ENCODE measurements around the gene KCNMA1. TPM values are rescaled to one million over a fixed set of nuclear protein-coding genes. Genes with fewer than 3 reads are reported as not detected.

KCNMA1 gene
- total and polyA plus RNA-seq, 10 of the 15 experiments (the other 5 are each of a cell fraction or from before 2014, with no cell fraction given) = 8.5 to 77.0 (median 21.3) TPM

DNA sequence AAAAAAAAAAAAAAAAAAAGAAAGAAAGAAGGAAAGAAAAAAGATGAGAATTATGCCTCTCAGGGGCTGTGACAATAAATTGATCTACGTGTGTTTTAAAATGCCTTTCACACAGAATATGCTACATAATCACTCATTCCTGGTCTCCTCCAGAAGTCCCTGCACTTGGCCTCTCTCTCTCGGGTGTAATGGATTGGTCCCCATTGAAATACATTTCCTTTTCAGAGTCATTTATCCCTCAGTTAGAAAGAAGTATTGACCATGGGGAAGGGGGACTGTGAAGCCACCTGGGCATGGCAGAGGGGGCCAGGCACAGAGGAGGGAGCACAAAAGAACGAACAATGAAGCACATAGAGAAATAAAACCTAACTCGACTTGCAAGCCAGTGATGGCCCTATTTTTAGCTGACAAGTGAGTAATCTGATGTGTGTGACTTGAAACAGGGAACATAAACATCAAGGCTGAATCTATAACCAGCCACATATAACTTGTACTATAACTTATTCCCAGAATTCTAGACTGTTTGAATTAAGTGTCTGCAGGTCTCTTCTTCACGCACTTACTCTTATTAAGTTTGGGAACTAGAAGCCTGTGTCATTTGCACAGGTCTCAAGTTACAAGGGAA, 490.8 kb downstream of the KCNMA1 start:
- no peak for FAIRE-seq

DNA sequence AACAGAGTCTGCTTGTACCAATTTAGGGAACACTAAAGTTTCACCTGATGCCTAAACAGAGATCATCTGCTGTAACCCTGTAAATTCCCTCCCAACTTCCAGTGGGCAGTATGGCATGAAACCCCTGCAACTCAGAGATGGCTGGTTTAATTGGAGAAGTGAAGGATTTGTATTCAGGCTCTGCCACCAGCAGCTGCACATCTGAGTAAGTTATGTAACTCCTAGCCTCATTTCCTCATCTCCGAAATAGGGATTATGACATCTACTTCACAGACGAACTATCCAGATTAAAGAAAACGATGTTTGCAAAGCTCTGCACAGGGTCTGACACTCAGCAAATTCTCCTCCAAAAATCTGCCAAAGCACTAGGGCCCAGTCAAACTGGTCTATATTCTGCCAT, 493.0 kb downstream of the KCNMA1 start:
- CTCF ChIA-PET = no interaction called here
- H3K9me3 ChIP-seq (replicated peaks; ENCODE audit: control insufficient read depth, insufficient read depth, low read length) = no peaks in the 10 kb centered on the region
- TF ChIP-seq CHD4 (IDR thresholded peaks at IDR 0.05) (no peak), FOXM1 (IDR thresholded peaks at IDR 0.05; ENCODE audit: low read depth, low read length) (no peak)
- TF ChIP-seq, protein P1, sequence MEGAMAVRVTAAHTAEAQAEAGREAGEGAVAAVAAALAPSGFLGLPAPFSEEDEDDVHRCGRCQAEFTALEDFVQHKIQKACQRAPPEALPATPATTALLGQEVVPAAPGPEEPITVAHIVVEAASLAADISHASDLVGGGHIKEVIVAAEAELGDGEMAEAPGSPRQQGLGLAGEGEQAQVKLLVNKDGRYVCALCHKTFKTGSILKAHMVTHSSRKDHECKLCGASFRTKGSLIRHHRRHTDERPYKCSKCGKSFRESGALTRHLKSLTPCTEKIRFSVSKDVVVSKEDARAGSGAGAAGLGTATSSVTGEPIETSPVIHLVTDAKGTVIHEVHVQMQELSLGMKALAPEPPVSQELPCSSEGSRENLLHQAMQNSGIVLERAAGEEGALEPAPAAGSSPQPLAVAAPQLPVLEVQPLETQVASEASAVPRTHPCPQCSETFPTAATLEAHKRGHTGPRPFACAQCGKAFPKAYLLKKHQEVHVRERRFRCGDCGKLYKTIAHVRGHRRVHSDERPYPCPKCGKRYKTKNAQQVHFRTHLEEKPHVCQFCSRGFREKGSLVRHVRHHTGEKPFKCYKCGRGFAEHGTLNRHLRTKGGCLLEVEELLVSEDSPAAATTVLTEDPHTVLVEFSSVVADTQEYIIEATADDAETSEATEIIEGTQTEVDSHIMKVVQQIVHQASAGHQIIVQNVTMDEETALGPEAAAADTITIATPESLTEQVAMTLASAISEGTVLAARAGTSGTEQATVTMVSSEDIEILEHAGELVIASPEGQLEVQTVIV (IDR thresholded peaks at IDR 0.05; ENCODE audit: borderline replicate concordance, partially characterized antibody) = no peak
- TF ChIP-seq, protein P2, sequence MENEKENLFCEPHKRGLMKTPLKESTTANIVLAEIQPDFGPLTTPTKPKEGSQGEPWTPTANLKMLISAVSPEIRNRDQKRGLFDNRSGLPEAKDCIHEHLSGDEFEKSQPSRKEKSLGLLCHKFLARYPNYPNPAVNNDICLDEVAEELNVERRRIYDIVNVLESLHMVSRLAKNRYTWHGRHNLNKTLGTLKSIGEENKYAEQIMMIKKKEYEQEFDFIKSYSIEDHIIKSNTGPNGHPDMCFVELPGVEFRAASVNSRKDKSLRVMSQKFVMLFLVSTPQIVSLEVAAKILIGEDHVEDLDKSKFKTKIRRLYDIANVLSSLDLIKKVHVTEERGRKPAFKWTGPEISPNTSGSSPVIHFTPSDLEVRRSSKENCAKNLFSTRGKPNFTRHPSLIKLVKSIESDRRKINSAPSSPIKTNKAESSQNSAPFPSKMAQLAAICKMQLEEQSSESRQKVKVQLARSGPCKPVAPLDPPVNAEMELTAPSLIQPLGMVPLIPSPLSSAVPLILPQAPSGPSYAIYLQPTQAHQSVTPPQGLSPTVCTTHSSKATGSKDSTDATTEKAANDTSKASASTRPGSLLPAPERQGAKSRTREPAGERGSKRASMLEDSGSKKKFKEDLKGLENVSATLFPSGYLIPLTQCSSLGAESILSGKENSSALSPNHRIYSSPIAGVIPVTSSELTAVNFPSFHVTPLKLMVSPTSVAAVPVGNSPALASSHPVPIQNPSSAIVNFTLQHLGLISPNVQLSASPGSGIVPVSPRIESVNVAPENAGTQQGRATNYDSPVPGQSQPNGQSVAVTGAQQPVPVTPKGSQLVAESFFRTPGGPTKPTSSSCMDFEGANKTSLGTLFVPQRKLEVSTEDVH (IDR thresholded peaks at IDR 0.05; ENCODE audit: low read depth, partially characterized antibody) = no peak

More for the DNA sequence above, 490.8 kb downstream of the KCNMA1 start:
- intact Hi-C loops (cut with micrococcal nuclease; ENCODE audit: unreplicated experiment) = no loop called here
- no peak overlapping the region for H3K27ac ChIP-seq (ENCODE audit: control insufficient read depth, insufficient read depth)
- H3K36me3 ChIP-seq (ENCODE audit: control insufficient read depth in 2 of 2, insufficient read depth in 2 of 2, low read length in 1 of 2) = no peaks in the 10 kb centered on the region
- ATAC-seq (no peak), DNase-seq (ENCODE audit: low read depth, low spot score) (no peak)
- no peak for TF ChIP-seq ZNF274 (IDR thresholded peaks at IDR 0.05; ENCODE audit: insufficient read depth, insufficient read length)
- TF ChIP-seq NR2F1 (conservative IDR thresholded peaks at IDR 0.05) = no peak
- TF ChIP-seq, protein P3, sequence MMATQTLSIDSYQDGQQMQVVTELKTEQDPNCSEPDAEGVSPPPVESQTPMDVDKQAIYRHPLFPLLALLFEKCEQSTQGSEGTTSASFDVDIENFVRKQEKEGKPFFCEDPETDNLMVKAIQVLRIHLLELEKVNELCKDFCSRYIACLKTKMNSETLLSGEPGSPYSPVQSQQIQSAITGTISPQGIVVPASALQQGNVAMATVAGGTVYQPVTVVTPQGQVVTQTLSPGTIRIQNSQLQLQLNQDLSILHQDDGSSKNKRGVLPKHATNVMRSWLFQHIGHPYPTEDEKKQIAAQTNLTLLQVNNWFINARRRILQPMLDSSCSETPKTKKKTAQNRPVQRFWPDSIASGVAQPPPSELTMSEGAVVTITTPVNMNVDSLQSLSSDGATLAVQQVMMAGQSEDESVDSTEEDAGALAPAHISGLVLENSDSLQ (IDR thresholded peaks at IDR 0.05) = no peak
- no peak for TF ChIP-seq CREB1 (IDR thresholded peaks at IDR 0.05; ENCODE audit: low read depth)
- 12% methylated on average over 5 of the region's 5 CpGs for WGBS (ENCODE audit: insufficient coverage, insufficient replicate concordance, low lambda C conversion rate, missing lambda C conversion rate)
- H3K4me3 ChIP-seq = no peak overlapping the region
- no TSS peak for BruUV-seq (replicated peaks)
- H3K79me2 ChIP-seq (ENCODE audit: control insufficient read depth, insufficient read depth, low read length) = no peaks in the 10 kb centered on the region
- CTCF ChIA-PET = interaction anchor here (1.3 to 1.6 kb wide), 2 partner anchors 11 to 19 kb away, joined by 3 read pairs; no protein-coding TSS in a partner anchor
- H2AFZ ChIP-seq (ENCODE audit: control insufficient read depth, low read depth, low read length) = no peak overlapping the region
- RAD21 ChIA-PET (ENCODE audit: unreplicated experiment) = interaction anchor here (0.7 kb wide), 1 partner anchor 28 kb away, joined by 6 read pairs; no protein-coding TSS in a partner anchor
- H3K4me2 ChIP-seq (ENCODE audit: control insufficient read depth, insufficient read depth) = no peak overlapping the region
- in situ Hi-C loops (cut with MboI) = no loop called here
- 0 out of 4 replicates have a peak, but pooled peaks cover 0 to 2% of the 10 kb centered on the region in 2 experiments for H3K27me3 ChIP-seq (replicated peaks in 1 of 2; ENCODE audit: control insufficient read depth in 2 of 2, insufficient read depth in 2 of 2, low read length in 1 of 2)
- SMC1A ChIA-PET (ENCODE audit: uncharacterized antibody, unreplicated experiment) = interaction anchor here (1.7 to 1.9 kb wide), 2 partner anchors 10 to 14 kb away, joined by 4 to 7 read pairs; no protein-coding TSS in a partner anchor
- H3K4me1 ChIP-seq (ENCODE audit: control insufficient read depth, insufficient read depth, low read length) = no peaks in the 10 kb centered on the region
- no peaks in the 10 kb centered on the region for H4K20me1 ChIP-seq (ENCODE audit: control insufficient read depth, insufficient read depth)
- POLR2A ChIA-PET = no interaction called here
- no peaks in the 10 kb centered on the region for H3K9me3 ChIP-seq (replicated peaks; ENCODE audit: control insufficient read depth, insufficient read depth, low read length)
- H3K9ac ChIP-seq (ENCODE audit: control insufficient read depth, insufficient read depth, low read length) = no peak overlapping the region

More for the DNA sequence above, 493.0 kb downstream of the KCNMA1 start:
- FAIRE-seq = no peak
- intact Hi-C loops (cut with micrococcal nuclease; ENCODE audit: unreplicated experiment) (no loop called here), in situ Hi-C loops (cut with MboI) (no loop called here)
- Histone ChIP-seq H3K36me3 (ENCODE audit: control insufficient read depth in 2 of 2, insufficient read depth in 2 of 2, low read length in 1 of 2) (no peaks in the 10 kb centered on the region), H2AFZ (ENCODE audit: control insufficient read depth, low read depth, low read length) (no peak overlapping the region), H3K4me2 (ENCODE audit: control insufficient read depth, insufficient read depth) (no peak overlapping the region), H3K9ac (ENCODE audit: control insufficient read depth, insufficient read depth, low read length) (no peak overlapping the region), H4K20me1 (ENCODE audit: control insufficient read depth, insufficient read depth) (no peaks in the 10 kb centered on the region), H3K27me3 (replicated peaks in 1 of 2; ENCODE audit: control insufficient read depth in 2 of 2, insufficient read depth in 2 of 2, low read length in 1 of 2) (0 out of 4 replicates have a peak, but pooled peaks cover 0 to 2% of the 10 kb centered on the region in 2 experiments), H3K27ac (ENCODE audit: control insufficient read depth, insufficient read depth) (no peak overlapping the region), H3K4me3 (no peak overlapping the region), H3K79me2 (ENCODE audit: control insufficient read depth, insufficient read depth, low read length) (no peaks in the 10 kb centered on the region), H3K4me1 (ENCODE audit: control insufficient read depth, insufficient read depth, low read length) (no peaks in the 10 kb centered on the region)
- 41% methylated on average over 3 of the region's 3 CpGs for WGBS (ENCODE audit: insufficient coverage, insufficient replicate concordance, low lambda C conversion rate, missing lambda C conversion rate)
- ChIA-PET SMC1A (ENCODE audit: uncharacterized antibody, unreplicated experiment) (no interaction called here), RAD21 (ENCODE audit: unreplicated experiment) (no interaction called here), POLR2A (no interaction called here)
- ATAC-seq = no peak
- no TSS peak for BruUV-seq (replicated peaks)
- no peak for DNase-seq (ENCODE audit: low read depth, low spot score)
